HG02610 (cell line): ENCODE measurements around the gene IFT43.

Experiments used
- ATAC-seq: cut with Tn5 transposase; IDR thresholded peaks from one replicate; pipeline ENCODE4 v1.9.1; 2021; ENCODE audit warnings: mild to moderate bottlenecking, moderate library complexity; ENCODE audit not compliant: unreplicated experiment

The IFT43 gene

GRCh38 chr14:75979648-75980565 lies 5.7 kb upstream of the IFT43 start:
- ATAC-seq = no peak

GRCh38 chr14:75980856-75981255 lies 4.7 kb upstream of the IFT43 start:
- ATAC-seq = no peak

- ATAC-seq = peak; percentile 53
These were observed 3.9 kb upstream of the IFT43 start, which contains the start of gene TGFB3 for GRCh38 chr14:75981426-75982265. TSS of gene TGFB3 (minus strand) at chr14:75981995. CDS start at chr14:75980893, 1,102 bp downstream.

GRCh38 chr14:75982266-75983018 lies 3.1 kb upstream of the IFT43 start:
- ATAC-seq = peak; percentile 43

GRCh38 chr14:75983019-75983358 lies 2.6 kb upstream of the IFT43 start:
- no peak for ATAC-seq

GRCh38 chr14:75984674-75985073 lies 889 bp upstream of the IFT43 start:
- no peak for ATAC-seq

GRCh38 chr14:75986439-75986765 lies 839 bp downstream of the IFT43 start:
- no peak for ATAC-seq

- no peak for ATAC-seq
These were observed 1.8 kb downstream of the IFT43 start for GRCh38 chr14:75987201-75987970.

GRCh38 chr14:75989134-75989533 lies 3.6 kb downstream of the IFT43 start:
- ATAC-seq = no peak

- no peak for ATAC-seq
These were observed 4.7 kb downstream of the IFT43 start for GRCh38 chr14:75990297-75990696.

GRCh38 chr14:75991753-75992152 lies 6.2 kb downstream of the IFT43 start:
- ATAC-seq = no peak

- ATAC-seq = peak; percentile 85
These were observed 8.0 kb downstream of the IFT43 start for GRCh38 chr14:75993567-75994041.

GRCh38 chr14:75995372-75996041 lies 9.9 kb downstream of the IFT43 start:
- ATAC-seq = no peak

- ATAC-seq = no peak
These were observed 10.9 kb downstream of the IFT43 start for GRCh38 chr14:75996488-75996887.

- ATAC-seq = no peak
These were observed 14.1 kb downstream of the IFT43 start for GRCh38 chr14:75999511-76000190.

GRCh38 chr14:76002383-76002782 lies 16.8 kb downstream of the IFT43 start:
- no peak for ATAC-seq

GRCh38 chr14:76006253-76006652 lies 20.7 kb downstream of the IFT43 start:
- no peak for ATAC-seq

- ATAC-seq = no peak
These were observed 21.8 kb downstream of the IFT43 start for GRCh38 chr14:76007379-76007778.

- ATAC-seq = no peak
These were observed 22.3 kb downstream of the IFT43 start for GRCh38 chr14:76007852-76008251.
